Neural cell (in vitro differentiated cells): ENCODE measurements around the gene HOXC12. TPM values are rescaled to one million over a fixed set of nuclear protein-coding genes. Genes with fewer than 3 reads are reported as not detected.

Experiments used
- H2AFZ ChIP-seq: fragments of 200-600, 300-800 bp; sonication (generic), shearing (Covaris generic); 2 replicates; pipeline ENCODE4 v1.6.0; 2014; ENCODE audit warnings: low read depth, mild to moderate bottlenecking, antibody characterized with exemption, low read length, moderate library complexity
- H3F3A ChIP-seq: fragments of 200-600 bp; shearing (Covaris generic); 2 replicates; pipeline ENCODE4 v1.6.1; 2016; ENCODE audit warnings: mild to moderate bottlenecking, moderate library complexity, mixed read lengths, antibody characterized with exemption, low read length; ENCODE audit not compliant: insufficient read depth, poor library complexity, severe bottlenecking
- H3K27ac ChIP-seq: fragments of 200-600, 300-800 bp; sonication (generic), shearing (Covaris generic); 2 replicates; pipeline ENCODE4 v1.5.1; 2014; ENCODE audit warnings: mild to moderate bottlenecking, low read length, moderate library complexity
- H3K27me3 ChIP-seq: fragments of 300-800, 200-600 bp; sonication (generic), shearing (Covaris generic); 2 replicates; pipeline ENCODE4 v1.6.0; 2014; ENCODE audit warnings: mild to moderate bottlenecking, low read depth, low read length, moderate library complexity; ENCODE audit not compliant: insufficient read depth
- H3K36me3 ChIP-seq: fragments of 300-800, 200-600 bp; sonication (generic), shearing (Covaris generic); 2 replicates; pipeline ENCODE4 v1.5.1; 2014; ENCODE audit warnings: mild to moderate bottlenecking, antibody characterized with exemption, low read length, moderate library complexity; ENCODE audit not compliant: insufficient read depth
- H3K4me2 ChIP-seq: fragments of 300-800, 200-600 bp; sonication (generic), shearing (Covaris generic); 2 replicates; pipeline ENCODE4 v1.6.0; 2014; ENCODE audit warnings: mild to moderate bottlenecking, low read length
- H3K4me3 ChIP-seq: fragments of 300-800, 200-600 bp; sonication (generic), shearing (Covaris generic); 2 replicates; pipeline ENCODE4 v1.5.1; 2014; ENCODE audit warnings: mild to moderate bottlenecking, low read length, moderate library complexity
- H3K79me2 ChIP-seq: fragments of 200-600 bp; shearing (Covaris generic); replicated peaks from 2 replicates; pipeline ENCODE4 v1.6.0; 2014; ENCODE audit warnings: mild to moderate bottlenecking, low read length, moderate library complexity; ENCODE audit not compliant: insufficient read depth
- H3K9ac ChIP-seq: fragments of 300-800, 200-600 bp; sonication (generic), shearing (Covaris generic); 2 replicates; pipeline ENCODE4 v1.6.1; 2016; ENCODE audit warnings: mild to moderate bottlenecking, low read length, mixed read lengths
- H3K9me2 ChIP-seq: fragments of 200-600 bp; shearing (Covaris generic); 2 replicates; pipeline ENCODE4 v1.6.1; 2016; ENCODE audit warnings: mild to moderate bottlenecking, low read length, mixed read lengths; ENCODE audit not compliant: insufficient read depth
- H3K9me3 ChIP-seq: fragments of 200-600, 300-800 bp; sonication (generic), shearing (Covaris generic); 2 replicates; pipeline ENCODE4 v1.6.1; 2016; ENCODE audit warnings: mild to moderate bottlenecking, mixed run types, low read length, moderate library complexity, mixed read lengths
- H4K20me1 ChIP-seq: fragments of 200-600 bp; shearing (Covaris generic); 2 replicates; pipeline ENCODE4 v1.6.1; 2016; ENCODE audit warnings: mild to moderate bottlenecking, mixed run types; ENCODE audit not compliant: insufficient read depth
- CTCF ChIP-seq: fragments of 450-650 bp; IDR thresholded peaks from 2 replicates; pipeline ENCODE4 v1.5.1; 2014; ENCODE audit warnings: antibody characterized with exemption, mild to moderate bottlenecking, moderate library complexity; ENCODE audit not compliant: poor library complexity, severe bottlenecking
- EP300 ChIP-seq: fragments of 450-650 bp; conservative IDR thresholded peaks from 2 replicates; pipeline ENCODE4 v1.6.1; 2014; ENCODE audit warnings: antibody characterized with exemption, mild to moderate bottlenecking, moderate library complexity; ENCODE audit not compliant: poor library complexity, severe bottlenecking
- EZH2 ChIP-seq: fragments of 200-600, 300-800 bp; shearing (Covaris generic), sonication (generic); IDR thresholded peaks from 2 replicates; pipeline ENCODE4 v1.6.1; 2014; ENCODE audit warnings: antibody characterized with exemption, low read length, borderline replicate concordance, mild to moderate bottlenecking; ENCODE audit not compliant: insufficient read depth, poor library complexity, severe bottlenecking
- MXI1 ChIP-seq: fragments of 450-650 bp; conservative IDR thresholded peaks from 2 replicates; pipeline ENCODE4 v1.6.1; 2014; ENCODE audit warnings: antibody characterized with exemption, mild to moderate bottlenecking; ENCODE audit not compliant: poor library complexity, severe bottlenecking
- POLR2AphosphoS5 ChIP-seq: IDR thresholded peaks from 2 replicates; pipeline ENCODE4 v1.6.1; 2012
- RAD21 ChIP-seq: fragments of 450-650 bp; conservative IDR thresholded peaks from 2 replicates; pipeline ENCODE4 v1.6.1; 2014; ENCODE audit warnings: antibody characterized with exemption, mild to moderate bottlenecking, moderate library complexity
- REST ChIP-seq: IDR thresholded peaks from 2 replicates; pipeline ENCODE4 v1.6.1; 2012; ENCODE audit warnings: borderline replicate concordance
- SMC3 ChIP-seq: fragments of 450-650 bp; conservative IDR thresholded peaks from 2 replicates; pipeline ENCODE4 v1.6.1; 2014; ENCODE audit warnings: antibody characterized with exemption, mild to moderate bottlenecking, moderate library complexity; ENCODE audit not compliant: poor library complexity
- TAF1 ChIP-seq: IDR thresholded peaks from 2 replicates; pipeline ENCODE4 v1.6.1; 2012; ENCODE audit warnings: low read depth
- polyA plus RNA-seq: library from polyadenylated mRNA; depleted of rRNA; stranded (reverse); fragments of >200 nt; gene quantifications from 2 replicates; pipeline ENCODE4 v1.2.3, GENCODE V29; 2014

The HOXC12 gene
- polyA plus RNA-seq, 1 donor from 2014 or later, result not detected

DNA sequence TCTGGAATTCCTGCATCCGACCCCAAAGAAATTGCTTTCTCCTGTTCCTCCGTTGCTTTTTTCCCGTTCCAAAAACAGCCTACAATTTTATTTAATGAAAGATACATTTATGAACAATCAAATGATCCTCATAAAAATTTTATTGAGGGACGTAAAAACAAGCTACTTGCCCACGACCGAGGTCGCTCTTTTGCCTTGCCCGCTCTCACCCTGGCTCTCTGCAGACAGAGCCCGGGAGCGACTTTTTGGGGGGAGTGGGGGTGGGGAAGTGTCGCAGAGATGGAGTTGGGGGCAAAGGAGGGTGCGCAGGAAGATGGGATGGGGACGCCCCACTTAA lies 44.2 kb downstream of the HOXC12 start:
- Histone ChIP-seq H3K9me2 (no peaks in the 10 kb centered on the region), H4K20me1 (no peaks in the 10 kb centered on the region), H2AFZ (no peak overlapping the region), H3K79me2 (no peaks in the 10 kb centered on the region), H3K9me3 (no peaks in the 10 kb centered on the region), H3K4me3 (no peak overlapping the region), H3K27me3 (peaks cover 100% of the 10 kb centered on the region), H3K9ac (no peak overlapping the region), H3K4me2 (no peak overlapping the region), H3K36me3 (no peaks in the 10 kb centered on the region), H3K27ac (no peak overlapping the region), H3F3A (no peaks in the 10 kb centered on the region)
- TF ChIP-seq SMC3 (no peak), EP300 (no peak), EZH2 (no peak), REST (no peak), RAD21 (no peak), POLR2AphosphoS5 (no peak), MXI1 (no peak), CTCF (no peak), TAF1 (no peak)

DNA sequence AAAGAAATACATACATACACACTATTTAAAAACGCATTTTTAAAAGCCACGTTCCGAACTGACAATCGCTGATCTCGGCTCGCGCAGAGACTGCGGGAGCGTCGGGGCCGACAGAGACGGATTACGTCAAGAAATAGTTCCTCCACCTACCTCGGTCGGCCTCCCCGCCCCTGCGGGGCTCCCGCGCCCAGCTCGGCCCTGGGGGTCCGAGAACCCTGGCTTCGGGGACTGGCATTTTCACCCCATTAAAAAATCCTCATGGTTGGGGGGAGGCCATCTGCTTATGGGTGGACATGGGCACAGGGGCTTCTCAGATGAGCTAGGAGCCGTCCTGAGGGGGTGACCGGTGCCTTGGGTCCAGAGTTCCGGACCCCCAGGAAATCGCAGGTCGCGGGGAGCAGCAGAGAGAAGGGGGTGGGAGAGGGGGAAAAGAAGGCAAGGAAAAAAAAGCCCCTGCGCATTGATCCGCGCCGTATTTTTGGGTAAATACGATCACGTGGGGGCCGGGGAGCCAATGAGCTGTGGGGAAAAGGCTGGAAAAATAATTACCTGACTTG lies 44.9 kb downstream of the HOXC12 start:
- Histone ChIP-seq H3K4me3 (no peak overlapping the region), H3F3A (no peaks in the 10 kb centered on the region), H3K79me2 (no peaks in the 10 kb centered on the region), H3K27me3 (peaks cover 100% of the 10 kb centered on the region), H3K9me3 (no peaks in the 10 kb centered on the region), H3K27ac (no peak overlapping the region), H3K9ac (no peak overlapping the region), H3K9me2 (no peaks in the 10 kb centered on the region), H4K20me1 (no peaks in the 10 kb centered on the region), H3K4me2 (no peak overlapping the region), H2AFZ (no peak overlapping the region), H3K36me3 (no peaks in the 10 kb centered on the region)
- TF ChIP-seq SMC3 (no peak), EZH2 (peak; percentile 82)
